T1000 (cell line): Measurements from ENCODE around the gene CDH26.

ENCODE experiments used
- DNase-seq: peaks from one replicate; lab custom pipeline; 2025; ENCODE audit warnings: mixed read lengths; lab: John Stamatoyannopoulos, UW

CDH26 gene

GRCh38 chr20:60046860-60047259 is 88.6 kb downstream of the CDH26 start:
- no peak for DNase-seq

DNA sequence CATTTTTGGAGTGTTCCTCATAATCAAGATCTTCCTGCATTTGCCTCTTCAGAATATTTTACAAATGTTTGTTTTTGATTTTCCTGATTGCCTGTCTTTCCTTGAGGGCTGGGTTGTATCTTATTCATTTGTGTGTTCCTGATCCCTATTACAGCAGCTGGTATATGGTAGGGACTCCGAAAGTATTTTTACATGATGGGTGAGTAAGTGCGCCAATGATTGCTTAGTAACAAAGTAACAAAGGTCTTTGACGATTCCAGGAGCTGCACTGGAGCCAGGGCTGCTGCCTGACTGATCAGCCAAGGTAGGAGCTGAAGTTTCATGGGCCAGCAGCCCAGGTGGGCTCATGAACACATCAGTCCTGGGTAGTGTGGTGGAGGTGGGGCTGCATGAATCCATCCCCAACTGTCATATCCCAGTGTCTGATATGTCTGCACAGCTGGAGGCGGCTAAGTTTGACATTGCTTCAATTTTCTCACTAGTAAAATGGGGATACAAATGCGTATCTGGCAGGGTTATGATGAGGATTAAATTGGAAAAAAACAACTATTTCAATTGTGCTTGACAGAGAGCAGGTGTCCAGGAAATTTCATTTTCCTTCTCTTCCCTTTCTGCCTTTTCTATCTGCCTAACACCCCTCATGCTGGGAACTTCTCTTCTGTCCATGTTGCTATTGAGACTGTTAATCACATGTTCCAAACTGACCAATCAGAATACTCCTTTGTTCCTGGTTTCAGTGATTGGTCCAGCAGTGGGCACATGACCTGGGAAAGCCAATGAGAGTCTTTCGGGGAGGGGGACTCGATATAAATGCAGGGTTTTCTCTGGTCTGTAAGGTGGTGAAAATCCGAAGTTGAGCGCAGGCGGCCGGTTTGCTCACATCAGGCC is 90.7 kb downstream of the CDH26 start:
- no peak for DNase-seq

DNA sequence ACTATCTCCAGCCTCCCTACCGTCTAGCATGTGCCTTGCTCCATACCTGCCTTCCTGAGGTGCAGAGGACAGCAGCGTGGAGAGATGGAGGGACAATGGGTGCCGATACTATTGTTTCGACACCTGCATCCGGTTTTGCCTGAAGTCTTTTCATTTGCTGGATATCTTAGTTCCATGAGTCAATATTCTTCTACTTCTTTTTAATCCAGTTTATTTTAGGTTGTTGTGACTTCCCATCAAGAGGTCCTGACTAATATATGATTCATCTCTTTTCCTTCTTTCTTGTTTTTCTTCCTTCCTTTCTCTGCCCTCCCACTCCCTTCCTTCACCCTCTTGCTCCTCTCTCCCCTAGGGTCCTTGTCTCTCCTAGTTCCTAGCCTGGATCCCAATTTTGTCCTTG is 91.4 kb downstream of the CDH26 start:
- no peak for DNase-seq

- DNase-seq: no peak
These were observed 92.1 kb downstream of the CDH26 start for GRCh38 chr20:60050193-60050947.

DNA sequence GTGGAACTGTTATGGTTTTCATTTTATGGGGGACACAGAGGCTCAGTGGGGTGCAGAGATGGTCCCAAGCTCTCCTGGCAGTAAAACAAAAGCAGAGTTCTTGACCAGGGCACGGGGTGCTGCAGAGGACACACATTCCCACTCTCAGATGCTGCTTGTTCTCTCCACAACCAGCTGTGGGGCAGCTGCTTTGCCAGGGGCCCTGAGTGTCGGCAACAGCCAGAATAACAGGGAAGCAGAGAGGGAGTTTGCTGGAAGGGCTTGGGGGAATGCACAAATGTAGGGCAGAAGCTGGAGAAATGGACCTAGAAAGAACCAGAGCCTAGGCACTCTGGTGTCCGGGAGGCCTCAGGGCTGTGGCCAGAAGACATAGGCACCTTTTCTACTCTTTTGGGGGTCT is 93.7 kb downstream of the CDH26 start:
- no peak for DNase-seq

GRCh38 chr20:60052322-60052721 is 94.1 kb downstream of the CDH26 start:
- no peak for DNase-seq

DNA sequence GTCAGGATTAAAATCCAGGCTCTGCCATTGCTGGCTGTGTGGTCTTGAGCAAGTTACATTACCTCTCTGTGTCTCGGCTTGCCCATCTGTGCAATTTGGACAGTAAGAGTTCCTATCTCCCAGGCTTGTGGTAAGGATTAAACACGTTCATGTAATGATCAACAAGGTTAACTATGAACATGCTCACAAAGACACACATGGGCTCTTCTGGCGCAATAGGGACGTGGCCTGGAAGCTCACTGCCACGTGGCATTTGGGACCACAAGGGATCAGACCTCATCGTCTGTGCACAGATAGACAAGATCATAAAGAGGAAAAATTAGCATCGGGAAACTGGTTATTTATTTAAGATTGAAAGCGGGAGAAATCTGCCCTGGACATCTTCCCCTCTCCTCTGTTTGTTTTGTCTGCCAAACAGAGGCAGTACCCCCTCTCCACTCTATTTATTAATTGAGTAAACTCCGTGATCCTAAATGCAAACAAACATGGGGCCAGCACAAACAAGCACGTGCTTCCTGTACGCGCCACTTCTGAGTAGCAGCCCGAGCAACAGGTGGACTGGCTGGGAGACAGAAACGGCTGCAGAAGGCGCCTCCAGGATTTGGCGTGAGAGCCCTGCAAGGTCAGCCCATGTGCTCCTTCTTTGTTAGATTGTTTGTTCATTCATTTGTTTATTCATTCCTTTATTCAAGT is 95.0 kb downstream of the CDH26 start:
- no peak for DNase-seq

DNA sequence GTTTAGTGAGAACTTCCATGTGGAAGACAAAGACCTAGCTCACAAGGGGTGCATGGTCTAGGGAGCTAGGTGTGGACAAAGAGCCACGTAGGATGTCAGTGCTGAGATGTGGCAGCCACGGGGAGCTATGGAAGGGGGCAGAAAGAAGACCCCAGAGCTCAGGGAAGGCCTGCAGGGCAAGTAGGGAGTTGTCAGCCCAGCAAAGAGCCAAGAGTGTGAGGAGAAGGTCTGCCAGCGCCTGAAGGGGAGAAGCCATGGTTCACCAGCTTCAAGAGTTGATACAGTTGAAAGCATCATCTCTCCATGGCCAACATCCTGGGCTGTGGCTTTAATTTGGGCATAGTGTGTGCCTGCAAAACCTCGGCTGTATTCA is 95.6 kb downstream of the CDH26 start:
- DNase-seq: no peak

- no peak for DNase-seq
These were observed 96.8 kb downstream of the CDH26 start for GRCh38 chr20:60054716-60055634.

DNA sequence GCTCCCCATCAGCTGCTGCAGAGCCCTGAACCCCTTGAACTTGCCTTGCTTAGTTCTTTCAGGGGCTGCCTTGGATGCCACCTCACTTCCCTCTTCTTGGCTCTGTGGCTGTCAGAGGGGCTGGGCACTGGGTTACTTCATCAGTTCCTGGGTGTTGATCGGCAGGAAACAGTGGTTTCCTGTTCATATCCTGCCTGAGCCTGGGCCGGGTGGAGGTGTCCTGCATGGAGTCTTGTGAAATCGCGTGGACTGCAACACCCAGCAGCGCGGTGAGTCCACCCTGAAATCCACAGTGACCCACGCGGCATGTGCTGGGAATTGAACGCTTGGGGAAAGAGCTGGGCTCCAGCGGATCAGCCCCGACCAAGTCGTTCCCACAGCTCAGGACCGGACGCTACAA is 97.5 kb downstream of the CDH26 start:
- DNase-seq: no peak

GRCh38 chr20:60056407-60057122 is 98.3 kb downstream of the CDH26 start:
- DNase-seq: no peak

- no peak for DNase-seq
These were observed 99.1 kb downstream of the CDH26 start for GRCh38 chr20:60057123-60057865.

- no peak for DNase-seq
These were observed 99.9 kb downstream of the CDH26 start for GRCh38 chr20:60057866-60058807.

DNA sequence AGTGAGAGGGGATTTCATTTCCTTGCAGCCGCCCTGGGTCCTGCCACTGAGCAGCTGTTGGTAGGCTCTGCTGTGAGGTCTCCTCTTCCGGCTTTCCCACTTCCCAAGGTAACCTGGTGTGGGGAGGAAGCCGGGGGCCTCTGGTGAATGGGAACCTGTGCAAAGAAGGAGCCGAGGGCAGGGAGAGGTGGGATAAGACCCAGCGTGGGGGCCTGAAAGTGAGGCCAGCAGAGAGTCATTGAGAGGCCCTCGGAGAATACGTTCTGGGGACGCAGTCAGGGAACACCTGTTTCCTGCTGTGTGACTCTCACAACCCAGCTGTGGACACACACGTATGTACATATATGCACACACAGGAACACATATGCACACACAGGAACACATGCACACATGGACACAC is 100.7 kb downstream of the CDH26 start:
- no peak for DNase-seq

GRCh38 chr20:60060006-60060557 is 101.9 kb downstream of the CDH26 start:
- no peak for DNase-seq

DNA sequence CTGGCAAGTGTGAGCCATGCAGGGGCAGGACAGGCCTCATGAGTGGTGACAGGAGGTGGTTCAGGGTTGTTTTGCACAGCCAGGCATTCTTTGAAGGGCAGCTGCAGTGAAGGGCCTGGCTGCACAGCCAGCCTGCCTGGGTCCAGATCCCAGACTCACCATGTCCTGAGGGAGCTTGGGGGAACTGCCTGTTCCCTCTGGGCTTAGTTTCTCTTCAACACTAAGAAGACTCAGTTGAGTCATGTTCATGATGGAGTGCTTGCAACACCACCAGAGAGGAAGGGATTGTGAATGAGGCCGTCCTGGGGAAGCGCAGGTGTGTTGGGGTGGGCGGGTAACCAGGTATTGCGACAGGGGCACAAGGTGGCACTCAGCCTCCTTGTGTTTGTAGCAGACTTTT is 102.4 kb downstream of the CDH26 start:
- no peak for DNase-seq

DNA sequence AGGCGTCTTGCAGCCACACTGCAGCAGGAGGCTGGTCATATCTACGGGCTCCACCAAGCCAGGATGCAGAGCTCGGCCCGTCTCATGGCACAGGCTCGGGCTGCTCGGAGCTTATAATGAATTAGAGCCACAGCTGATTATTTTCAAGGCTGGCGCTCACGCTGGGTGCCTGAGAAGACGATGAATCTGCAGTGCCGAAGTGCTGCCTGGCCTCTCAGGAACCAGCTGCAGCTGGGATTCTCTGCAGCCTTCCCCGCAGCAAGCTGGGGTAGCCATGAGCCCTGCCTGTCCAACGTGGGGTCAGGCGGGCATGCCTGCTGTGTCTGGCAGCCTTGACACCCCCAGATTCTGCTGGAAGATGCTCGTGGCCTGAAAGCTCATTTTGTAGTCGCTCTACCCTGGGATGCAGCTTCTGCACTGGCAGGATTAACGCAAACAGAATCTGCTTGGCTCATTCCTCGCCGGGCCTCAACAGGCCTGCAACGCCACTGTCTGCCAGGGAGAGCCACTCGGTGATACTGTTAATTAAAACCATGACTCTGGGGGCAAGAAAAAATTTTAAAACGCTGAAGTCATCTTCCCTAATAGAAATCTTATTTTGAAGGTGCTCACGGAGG is 104.3 kb downstream of the CDH26 start:
- DNase-seq: no peak

- no peak for DNase-seq
These were observed 104.8 kb downstream of the CDH26 start for GRCh38 chr20:60063048-60063451.
